ENCODE data around the gene TBCD. TPM values are rescaled to one million over a fixed set of nuclear protein-coding genes. Genes with fewer than 3 reads are reported as not detected.
"Not testable (repeated sequence)": the region's sequence is repeated elsewhere in the genome, so short reads cannot be mapped to it uniquely, and the experiment has no call there.

TBCD gene
- total RNA-seq, 2 experiments from 2014 or later = 87.8 to 145 TPM

GRCh38 chr17:82985428-82985805, 233.6 kb downstream of the TBCD start:
- H3K36me3 ChIP-seq (ENCODE audit: insufficient read depth, low read length) = peaks cover 12% of the 10 kb centered on the region; the same call in 1 of the 2 replicates
- peaks cover 6% of the 10 kb centered on the region for H3K9me3 ChIP-seq (ENCODE audit: low read length)
- DNase-seq (ENCODE audit: low spot score) = no peak
- no TSS peak for BruUV-seq (replicated peaks)
- no peaks in the 10 kb centered on the region for H4K20me1 ChIP-seq (ENCODE audit: insufficient read depth, low read length)
- ChIA-PET CTCF (ENCODE audit: unreplicated experiment) (no interaction called here), POLR2A (no interaction called here)
- H3K9me2 ChIP-seq (ENCODE audit: insufficient read depth, low read length) = no peaks in the 10 kb centered on the region
- peak overlapping the region; percentile 23; the same call in 1 of the 2 replicates for H2AFZ ChIP-seq (ENCODE audit: low read length)
- no peaks in the 10 kb centered on the region for H3K79me2 ChIP-seq (ENCODE audit: insufficient read depth, low read depth, low read length)
- no peak overlapping the region for H3K27ac ChIP-seq (ENCODE audit: low read depth, low read length, poor library complexity, severe bottlenecking)
- H3K4me1 ChIP-seq (ENCODE audit: insufficient read depth, low read length, poor library complexity, severe bottlenecking) = peaks cover 25% of the 10 kb centered on the region
- no peak for TF ChIP-seq EZH2phosphoT487 (IDR thresholded peaks at IDR 0.05; ENCODE audit: borderline replicate concordance, low read depth, low read length)
- TF ChIP-seq CTCF (conservative IDR thresholded peaks at IDR 0.05; ENCODE audit: low read length) = no peak
- H3K4me3 ChIP-seq (ENCODE audit: low read depth, low read length, poor library complexity, severe bottlenecking) = no peak overlapping the region
- H3K4me2 ChIP-seq (ENCODE audit: low read length) = no peak overlapping the region
- intact Hi-C loops (cut with micrococcal nuclease; ENCODE audit: unreplicated experiment) = no loop called here

- BruUV-seq (replicated peaks) = no TSS peak
- peak; percentile 60 for DNase-seq (ENCODE audit: low spot score)
- Histone ChIP-seq H3K4me2 (ENCODE audit: low read length) (peak overlapping the region; percentile 34; the same call in 1 of the 2 replicates), H4K20me1 (ENCODE audit: insufficient read depth, low read length) (no peaks in the 10 kb centered on the region), H3K4me1 (ENCODE audit: insufficient read depth, low read length, poor library complexity, severe bottlenecking) (peaks cover 25% of the 10 kb centered on the region), H2AFZ (ENCODE audit: low read length) (peak overlapping the region; percentile 23; the same call in 1 of the 2 replicates), H3K9me3 (ENCODE audit: low read length) (peaks cover 6% of the 10 kb centered on the region), H3K79me2 (ENCODE audit: insufficient read depth, low read depth, low read length) (no peaks in the 10 kb centered on the region), H3K36me3 (ENCODE audit: insufficient read depth, low read length) (peaks cover 12% of the 10 kb centered on the region; the same call in 1 of the 2 replicates), H3K27ac (ENCODE audit: low read depth, low read length, poor library complexity, severe bottlenecking) (no peak overlapping the region), H3K4me3 (ENCODE audit: low read depth, low read length, poor library complexity, severe bottlenecking) (no peak overlapping the region), H3K9me2 (ENCODE audit: insufficient read depth, low read length) (no peaks in the 10 kb centered on the region)
- intact Hi-C loops (cut with micrococcal nuclease; ENCODE audit: unreplicated experiment) = no loop called here
- ChIA-PET CTCF (ENCODE audit: unreplicated experiment) (no interaction called here), POLR2A (interaction anchor here (0.5 to 0.6 kb wide), 2 partner anchors 14 to 17 kb away, joined by 3 to 4 read pairs; no protein-coding TSS in a partner anchor)
- TF ChIP-seq CTCF (conservative IDR thresholded peaks at IDR 0.05; ENCODE audit: low read length) = no peak
- TF ChIP-seq EZH2phosphoT487 (IDR thresholded peaks at IDR 0.05; ENCODE audit: borderline replicate concordance, low read depth, low read length) = no peak
These were observed 234.1 kb downstream of the TBCD start for GRCh38 chr17:82985973-82986372.

GRCh38 chr17:82989051-82989450, 237.2 kb downstream of the TBCD start:
- H3K4me3 ChIP-seq (ENCODE audit: low read depth, low read length, poor library complexity, severe bottlenecking); H3K27ac ChIP-seq (ENCODE audit: low read depth, low read length, poor library complexity, severe bottlenecking); intact Hi-C loops (cut with micrococcal nuclease; ENCODE audit: unreplicated experiment); H3K4me2 ChIP-seq (ENCODE audit: low read length); H2AFZ ChIP-seq (ENCODE audit: low read length); CTCF ChIA-PET (ENCODE audit: unreplicated experiment); H3K79me2 ChIP-seq (ENCODE audit: insufficient read depth, low read depth, low read length); BruUV-seq (replicated peaks); H3K9me2 ChIP-seq (ENCODE audit: insufficient read depth, low read length); H4K20me1 ChIP-seq (ENCODE audit: insufficient read depth, low read length); DNase-seq (ENCODE audit: low spot score): not testable (repeated sequence)
- POLR2A ChIA-PET = interaction anchor here (0.7 to 1.0 kb wide), 2 partner anchors 10 to 16 kb away, joined by 4 to 5 read pairs; no protein-coding TSS in a partner anchor
- Histone ChIP-seq H3K36me3 (ENCODE audit: insufficient read depth, low read length) (peaks cover 12% of the 10 kb centered on the region; the same call in 1 of the 2 replicates), H3K4me1 (ENCODE audit: insufficient read depth, low read length, poor library complexity, severe bottlenecking) (peaks cover 19% of the 10 kb centered on the region), H3K9me3 (ENCODE audit: low read length) (peaks cover 29% of the 10 kb centered on the region)

All from OCI-LY7 (cell line).